Uterus (tissue), 4 donors: Measurements from ENCODE around the gene KDM2B. TPM values are rescaled to one million over a fixed set of nuclear protein-coding genes. Genes with fewer than 3 reads are reported as not detected.
A peak's percentile ranks its signal among the peaks of the same experiment; 100 is the strongest.

Source experiments
- DNase-seq, 2 donors: peaks; one replicate each; pipeline ENCODE4 v3.0.0-alpha.2; 2019 to 2020
- H3K27ac ChIP-seq, 2 donors: fragments of 200-600 bp; sonication (generic); 1 replicate in 1 of 2; 2 replicates in 1 of 2; pipeline ENCODE4 v1.5.1; 2016 to 2018
- H3K27me3 ChIP-seq, 2 donors: fragments of 200-600 bp; sonication (generic); one replicate each; pipeline ENCODE4 v1.5.1; 2018 to 2019; ENCODE audit warnings: control low read depth in 1 of 2
- H3K36me3 ChIP-seq, 2 donors: fragments of 200-600 bp; sonication (generic); one replicate each; pipeline ENCODE4 v1.5.1; 2019; ENCODE audit warnings: control low read depth in 1 of 2
- H3K4me1 ChIP-seq, 2 donors: fragments of 200-600 bp; sonication (generic); one replicate each; pipeline ENCODE4 v1.5.1; 2018 to 2019; ENCODE audit warnings: control low read depth in 1 of 2
- H3K4me3 ChIP-seq, 2 donors: fragments of 200-600 bp; sonication (generic); 1 replicate in 1 of 2; 2 replicates in 1 of 2; pipeline ENCODE4 v1.5.1; 2018 to 2019; ENCODE audit warnings: mild to moderate bottlenecking in 1 of 2
- H3K9me3 ChIP-seq, 2 donors: fragments of 200-600 bp; sonication (generic); one replicate each; pipeline ENCODE4 v1.5.1; 2019; ENCODE audit warnings: control low read depth in 1 of 2
- POLR2A ChIP-seq, 2 donors: fragments of 450-650 bp; IDR thresholded peaks; one replicate each; pipeline ENCODE4 v1.6.1; 2016; ENCODE audit warnings: antibody characterized with exemption in 2 of 2, mild to moderate bottlenecking in 1 of 2, moderate library complexity in 1 of 2
- intact Hi-C: fragments of 100-400 bp; cut with DNase I; formaldehyde crosslinking; loops from one replicate; pipeline ENCODE4 v1.15.1; 2023; ENCODE audit warnings: low total_unique reads
- total RNA-seq, 4 donors: library from RNA; depleted of rRNA in 3 of 4; stranded (reverse); fragments of >200 nt in 3 of 4; gene quantifications; one replicate each; pipeline versions ENCODE4 v1.1.0 to v1.2.4, GENCODE V29; 2014 to 2023
- TF ChIP-seq, protein P1 (sequence below), 4 experiments: fragments of 200-600 bp in 2 of 4; fragments of 450-650 bp in 2 of 4; sonication (generic) in 2 of 4; IDR thresholded peaks; one replicate each; pipeline ENCODE4 v1.5.1; 2016 to 2019; ENCODE audit warnings: antibody characterized with exemption in 4 of 4, mild to moderate bottlenecking in 2 of 4, moderate library complexity in 1 of 4
- donor health status: DM: yes; HTN: yes; CAD: no.

The KDM2B gene
- total RNA-seq, 4 donors from 2014 or later = 6.1 to 78.0 (median 19.8) TPM

DNA sequence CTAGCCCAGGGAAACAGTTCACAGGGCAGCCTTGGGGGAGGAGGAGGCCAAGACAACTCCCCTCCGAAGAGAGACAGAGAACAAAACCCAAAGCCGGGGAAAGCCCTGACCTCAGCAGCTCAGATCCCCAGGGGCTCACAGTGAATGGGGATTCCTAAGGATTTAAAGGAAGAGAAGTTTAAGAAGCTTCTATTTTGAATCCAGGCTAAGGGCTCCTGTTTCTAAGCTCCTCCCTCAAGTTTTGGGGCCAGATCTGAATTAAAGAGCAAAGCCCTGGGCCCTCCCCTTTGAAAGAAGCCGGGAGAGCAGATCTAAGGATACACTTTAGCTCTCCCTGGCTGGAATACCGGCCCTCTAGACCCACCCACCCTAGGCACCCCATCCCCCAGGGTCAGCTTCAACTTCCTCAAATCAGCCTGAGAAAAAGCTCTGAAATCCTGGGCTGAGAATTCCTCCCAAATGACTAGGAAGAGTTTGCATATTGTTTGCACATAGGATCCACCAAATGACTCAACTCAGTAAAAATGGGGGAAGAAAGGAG, 3.9 kb downstream of the KDM2B start:
- H3K9me3 ChIP-seq = no peaks in the 10 kb centered on the region
- H3K4me3 ChIP-seq = no peak overlapping the region
- no peaks in the 10 kb centered on the region for H3K27me3 ChIP-seq
- intact Hi-C loops = no loop called here
- TF ChIP-seq, protein P1, sequence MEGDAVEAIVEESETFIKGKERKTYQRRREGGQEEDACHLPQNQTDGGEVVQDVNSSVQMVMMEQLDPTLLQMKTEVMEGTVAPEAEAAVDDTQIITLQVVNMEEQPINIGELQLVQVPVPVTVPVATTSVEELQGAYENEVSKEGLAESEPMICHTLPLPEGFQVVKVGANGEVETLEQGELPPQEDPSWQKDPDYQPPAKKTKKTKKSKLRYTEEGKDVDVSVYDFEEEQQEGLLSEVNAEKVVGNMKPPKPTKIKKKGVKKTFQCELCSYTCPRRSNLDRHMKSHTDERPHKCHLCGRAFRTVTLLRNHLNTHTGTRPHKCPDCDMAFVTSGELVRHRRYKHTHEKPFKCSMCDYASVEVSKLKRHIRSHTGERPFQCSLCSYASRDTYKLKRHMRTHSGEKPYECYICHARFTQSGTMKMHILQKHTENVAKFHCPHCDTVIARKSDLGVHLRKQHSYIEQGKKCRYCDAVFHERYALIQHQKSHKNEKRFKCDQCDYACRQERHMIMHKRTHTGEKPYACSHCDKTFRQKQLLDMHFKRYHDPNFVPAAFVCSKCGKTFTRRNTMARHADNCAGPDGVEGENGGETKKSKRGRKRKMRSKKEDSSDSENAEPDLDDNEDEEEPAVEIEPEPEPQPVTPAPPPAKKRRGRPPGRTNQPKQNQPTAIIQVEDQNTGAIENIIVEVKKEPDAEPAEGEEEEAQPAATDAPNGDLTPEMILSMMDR (IDR thresholded peaks at IDR 0.05) = no peak
- no peak for TF ChIP-seq POLR2A (IDR thresholded peaks at IDR 0.05)
- H3K36me3 ChIP-seq = no peaks in the 10 kb centered on the region
- H3K4me1 ChIP-seq = peaks cover 0 to 15% of the 10 kb centered on the region in 2 donors
- DNase-seq = peak; percentile 39 to 41
- peak overlapping the region; percentile 80 to 88 for H3K27ac ChIP-seq

GRCh38 chr12:121575952-121576625, 4.7 kb downstream of the KDM2B start:
- H3K27ac ChIP-seq = peak overlapping the region; percentile 80 to 88
- no peak overlapping the region for H3K4me3 ChIP-seq
- DNase-seq = no peak
- no peaks in the 10 kb centered on the region for H3K27me3 ChIP-seq
- TF ChIP-seq POLR2A (IDR thresholded peaks at IDR 0.05) = no peak
- TF ChIP-seq, protein P1 (IDR thresholded peaks at IDR 0.05) = no peak
- intact Hi-C loops = no loop called here
- peaks cover 0 to 15% of the 10 kb centered on the region in 2 donors for H3K4me1 ChIP-seq
- no peaks in the 10 kb centered on the region for H3K9me3 ChIP-seq
- no peaks in the 10 kb centered on the region for H3K36me3 ChIP-seq

GRCh38 chr12:121575051-121575450, 5.8 kb downstream of the KDM2B start:
- no peak for DNase-seq
- intact Hi-C loops = no loop called here
- no peaks in the 10 kb centered on the region for H3K27me3 ChIP-seq
- peaks cover 0 to 11% of the 10 kb centered on the region in 2 donors for H3K4me1 ChIP-seq
- H3K4me3 ChIP-seq = no peak overlapping the region
- H3K27ac ChIP-seq = no peak overlapping the region
- H3K36me3 ChIP-seq = no peaks in the 10 kb centered on the region
- no peaks in the 10 kb centered on the region for H3K9me3 ChIP-seq
- no peak for TF ChIP-seq POLR2A (IDR thresholded peaks at IDR 0.05)
- TF ChIP-seq, protein P1 (IDR thresholded peaks at IDR 0.05) = no peak

- no peaks in the 10 kb centered on the region for H3K36me3 ChIP-seq
- H3K27ac ChIP-seq = no peak overlapping the region
- no peaks in the 10 kb centered on the region for H3K9me3 ChIP-seq
- no peaks in the 10 kb centered on the region for H3K27me3 ChIP-seq
- DNase-seq = no peak
- intact Hi-C loops = no loop called here
- no peak overlapping the region for H3K4me3 ChIP-seq
- TF ChIP-seq POLR2A (IDR thresholded peaks at IDR 0.05) = no peak
- TF ChIP-seq, protein P1 (IDR thresholded peaks at IDR 0.05) = no peak
- peaks cover 0 to 17% of the 10 kb centered on the region in 2 donors for H3K4me1 ChIP-seq
Measured at GRCh38 chr12:121574025-121574424, 6.8 kb downstream of the KDM2B start.

DNA sequence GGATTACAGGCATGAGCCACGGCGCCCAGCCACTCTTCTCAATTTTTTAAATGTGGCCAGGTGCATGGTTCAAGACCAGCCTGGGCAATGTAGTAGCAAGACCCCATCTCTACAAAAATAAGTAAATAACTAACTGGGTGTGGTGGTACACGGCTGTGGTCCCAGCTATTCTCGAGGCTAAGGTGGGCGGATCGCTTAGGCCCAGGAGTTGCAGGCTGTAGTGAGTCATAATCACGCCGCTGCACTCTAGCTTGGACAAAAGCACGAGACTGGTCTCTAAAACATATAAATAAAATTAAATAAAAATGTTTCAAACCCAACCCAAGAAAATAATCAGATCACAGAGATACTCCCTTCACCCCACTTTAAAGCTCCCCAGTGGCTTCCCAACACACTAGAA, 8.9 kb downstream of the KDM2B start:
- Histone ChIP-seq H3K27me3 (no peaks in the 10 kb centered on the region), H3K4me1 (peaks cover 0 to 9% of the 10 kb centered on the region in 2 donors), H3K36me3 (no peaks in the 10 kb centered on the region), H3K9me3 (no peaks in the 10 kb centered on the region), H3K4me3 (no peak overlapping the region), H3K27ac (no peak overlapping the region)
- intact Hi-C loops = no loop called here
- TF ChIP-seq POLR2A (IDR thresholded peaks at IDR 0.05) = no peak
- TF ChIP-seq, protein P1 (IDR thresholded peaks at IDR 0.05) = no peak
- DNase-seq = no peak
